Measurements from ENCODE around the gene NUAK2.

The NUAK2 gene

GRCh38 chr1:205272536-205272935, 49.0 kb downstream of the NUAK2 start:
- CTCF ChIA-PET, result interaction anchor here (0.7 to 37.7 kb wide), 20 partner anchors 12 to 251 kb away, joined by 3 to 2093 read pairs (median 5); partner anchors contain the start of gene NUAK2

GRCh38 chr1:205271745-205272144, 49.8 kb downstream of the NUAK2 start:
- TF ChIP-seq CTCF (IDR thresholded peaks at IDR 0.05; ENCODE audit: insufficient read depth, low read length, missing control alignments), result no peak
- no peak overlapping the region for H3K4me3 ChIP-seq (ENCODE audit: low read depth, low read length)
- DNase-seq (ENCODE audit: low read depth, low spot score), result no peak
- POLR2A ChIA-PET, result interaction anchor here (0.7 to 3.3 kb wide), 2 partner anchors 27 to 50 kb away, joined by 3 to 15 read pairs; partner anchors contain the start of gene NUAK2
- CTCF ChIA-PET, result interaction anchor here (0.7 to 37.7 kb wide), 18 partner anchors 11 to 266 kb away, joined by 3 to 2093 read pairs (median 5); partner anchors contain the start of gene NUAK2

More at GRCh38 chr1:205272536-205272935, 49.0 kb downstream of the NUAK2 start:
- POLR2A ChIA-PET, result interaction anchor here (3.3 kb wide), 1 partner anchor 49 kb away, joined by 15 read pairs; the partner anchor contains the start of gene NUAK2
- no peak overlapping the region for H3K4me3 ChIP-seq (ENCODE audit: low read depth, low read length)
- DNase-seq (ENCODE audit: low read depth, low spot score), result no peak
- no peak for TF ChIP-seq CTCF (IDR thresholded peaks at IDR 0.05; ENCODE audit: insufficient read depth, low read length, missing control alignments)

- ChIA-PET POLR2A (interaction anchor here (0.6 to 3.3 kb wide), 5 partner anchors 14 to 54 kb away, joined by 3 to 15 read pairs (median 5); partner anchors contain the start of gene NUAK2), CTCF (interaction anchor here (0.6 to 37.7 kb wide), 18 partner anchors 11 to 282 kb away, joined by 3 to 2093 read pairs (median 10); partner anchors contain the start of gene NUAK2)
- peak; percentile 16 for TF ChIP-seq CTCF (IDR thresholded peaks at IDR 0.05; ENCODE audit: insufficient read depth, low read length, missing control alignments)
- DNase-seq (ENCODE audit: low read depth, low spot score), result no peak
- no peak overlapping the region for H3K4me3 ChIP-seq (ENCODE audit: low read depth, low read length)
These were observed 50.3 kb downstream of the NUAK2 start for GRCh38 chr1:205271277-205271676.

- TF ChIP-seq CTCF (IDR thresholded peaks at IDR 0.05; ENCODE audit: insufficient read depth, low read length, missing control alignments), result no peak
- ChIA-PET CTCF (interaction anchor here (0.6 to 37.7 kb wide), 17 partner anchors 10 to 281 kb away, joined by 3 to 2093 read pairs (median 9); partner anchors contain the start of gene NUAK2), POLR2A (interaction anchor here (0.6 to 3.3 kb wide), 4 partner anchors 15 to 54 kb away, joined by 5 to 15 read pairs (median 8); partner anchors contain the start of gene NUAK2)
- no peak for DNase-seq (ENCODE audit: low read depth, low spot score)
- no peak overlapping the region for H3K4me3 ChIP-seq (ENCODE audit: low read depth, low read length)
These were observed 50.8 kb downstream of the NUAK2 start for GRCh38 chr1:205270764-205271163.

GRCh38 chr1:205270271-205270670, 51.3 kb downstream of the NUAK2 start:
- TF ChIP-seq CTCF (IDR thresholded peaks at IDR 0.05; ENCODE audit: insufficient read depth, low read length, missing control alignments), result no peak
- POLR2A ChIA-PET, result interaction anchor here (1.2 to 1.8 kb wide), 2 partner anchors 44 to 55 kb away, joined by 5 to 10 read pairs; no protein-coding TSS in a partner anchor
- no peak for DNase-seq (ENCODE audit: low read depth, low spot score)
- CTCF ChIA-PET, result interaction anchor here (1.0 to 37.7 kb wide), 11 partner anchors 10 to 281 kb away, joined by 3 to 2093 read pairs (median 14); partner anchors contain the start of gene NUAK2
- H3K4me3 ChIP-seq (ENCODE audit: low read depth, low read length), result no peak overlapping the region

GRCh38 chr1:205269711-205270110, 51.8 kb downstream of the NUAK2 start:
- TF ChIP-seq CTCF (IDR thresholded peaks at IDR 0.05; ENCODE audit: insufficient read depth, low read length, missing control alignments), result no peak
- DNase-seq (ENCODE audit: low read depth, low spot score), result no peak
- CTCF ChIA-PET, result interaction anchor here (1.0 to 37.7 kb wide), 9 partner anchors 9 to 280 kb away, joined by 3 to 2093 read pairs (median 47); partner anchors contain the start of gene NUAK2
- POLR2A ChIA-PET, result interaction anchor here (1.8 kb wide), 1 partner anchor 55 kb away, joined by 10 read pairs; no protein-coding TSS in a partner anchor
- H3K4me3 ChIP-seq (ENCODE audit: low read depth, low read length), result no peak overlapping the region

All from AG04449 (cell line).